ENCODE data around the gene GUCY2F. TPM values are rescaled to one million over a fixed set of nuclear protein-coding genes. Genes with fewer than 3 reads are reported as not detected.

The GUCY2F gene
- total and polyA plus RNA-seq, 8 donors, result not detected

- Histone ChIP-seq H3K4me1 (no peaks in the 10 kb centered on the region), H3K27ac (no peak overlapping the region), H3K27me3 (peaks cover 0 to 6% (median 3%) of the 10 kb centered on the region in 4 donors), H3K9me3 (no peaks in the 10 kb centered on the region), H3K4me3 (no peak overlapping the region), H3K36me3 (no peaks in the 10 kb centered on the region)
- no peak for TF ChIP-seq CTCF (IDR thresholded peaks at IDR 0.05)
- DNase-seq (no peak), FAIRE-seq (no peak), ATAC-seq (no peak)
- intact Hi-C loops (cut with DNase I), result loop anchor here in 1 of 3 donors (10.0 kb wide), 1 partner anchor 759 kb away; no protein-coding TSS in a partner anchor
- 17 to 27% methylated on average over 2 of the region's 2 CpGs for WGBS, 2 donors
Observed at GRCh38 chrX:109463784-109464183, 18.1 kb downstream of the GUCY2F start.

- Histone ChIP-seq H3K4me1 (no peaks in the 10 kb centered on the region), H3K4me3 (no peak overlapping the region), H3K9me3 (no peaks in the 10 kb centered on the region), H3K36me3 (no peaks in the 10 kb centered on the region), H3K27me3 (peaks cover 0 to 5% (median 0%) of the 10 kb centered on the region in 4 donors), H3K27ac (no peak overlapping the region)
- WGBS, 2 donors, result 67 to 77% methylated on average over 3 of the region's 3 CpGs
- TF ChIP-seq CTCF (IDR thresholded peaks at IDR 0.05), result no peak
- intact Hi-C loops (cut with DNase I), result no loop called here
- FAIRE-seq (no peak), DNase-seq (no peak), ATAC-seq (no peak)
Observed at GRCh38 chrX:109448282-109448938, 33.5 kb downstream of the GUCY2F start.

- no peak for DNase-seq
- no peaks in the 10 kb centered on the region for H3K36me3 ChIP-seq
- H3K9me3 ChIP-seq, result no peaks in the 10 kb centered on the region
- H3K27me3 ChIP-seq, result no peaks in the 10 kb centered on the region
- intact Hi-C loops (cut with DNase I), result no loop called here
- no peak overlapping the region for H3K4me3 ChIP-seq
- no peak overlapping the region for H3K27ac ChIP-seq
- no peak for FAIRE-seq
- no peak for TF ChIP-seq CTCF (IDR thresholded peaks at IDR 0.05)
- WGBS, 2 donors, result 36 to 48% methylated on average over 2 of the region's 2 CpGs
- H3K4me1 ChIP-seq, result no peaks in the 10 kb centered on the region
- no peak for ATAC-seq
Observed at GRCh38 chrX:109441266-109441665, 40.6 kb downstream of the GUCY2F start.

GRCh38 chrX:109440475-109440874 lies 41.4 kb downstream of the GUCY2F start:
- H3K4me1 ChIP-seq, result no peaks in the 10 kb centered on the region
- DNase-seq, result no peak
- H3K4me3 ChIP-seq, result no peak overlapping the region
- TF ChIP-seq CTCF (IDR thresholded peaks at IDR 0.05), result no peak
- ATAC-seq, result no peak
- H3K27ac ChIP-seq, result no peak overlapping the region
- no peaks in the 10 kb centered on the region for H3K27me3 ChIP-seq
- no peaks in the 10 kb centered on the region for H3K36me3 ChIP-seq
- FAIRE-seq, result no peak
- intact Hi-C loops (cut with DNase I), result no loop called here
- H3K9me3 ChIP-seq, result no peaks in the 10 kb centered on the region

GRCh38 chrX:109409181-109409580 lies 72.7 kb downstream of the GUCY2F start:
- Histone ChIP-seq H3K4me1 (no peaks in the 10 kb centered on the region), H3K4me3 (no peak overlapping the region), H3K36me3 (no peaks in the 10 kb centered on the region), H3K27ac (no peak overlapping the region), H3K27me3 (peaks cover 0 to 5% (median 0%) of the 10 kb centered on the region in 4 donors), H3K9me3 (no peaks in the 10 kb centered on the region)
- DNase-seq (no peak), FAIRE-seq (no peak), ATAC-seq (no peak)
- intact Hi-C loops (cut with DNase I), result no loop called here
- 48 to 54% methylated on average over 2 of the region's 2 CpGs for WGBS, 2 donors
- TF ChIP-seq CTCF (IDR thresholded peaks at IDR 0.05), result no peak
